Nucleus accumbens (tissue), 56 donors: Measurements from ENCODE around the gene RGS6.
A peak's percentile ranks its signal among the peaks of the same experiment; 100 is the strongest.

Source experiments
- DNase-seq, 56 donors: peaks; one replicate each; lab custom pipeline; 2025; lab: John Stamatoyannopoulos, UW

RGS6 gene

DNA sequence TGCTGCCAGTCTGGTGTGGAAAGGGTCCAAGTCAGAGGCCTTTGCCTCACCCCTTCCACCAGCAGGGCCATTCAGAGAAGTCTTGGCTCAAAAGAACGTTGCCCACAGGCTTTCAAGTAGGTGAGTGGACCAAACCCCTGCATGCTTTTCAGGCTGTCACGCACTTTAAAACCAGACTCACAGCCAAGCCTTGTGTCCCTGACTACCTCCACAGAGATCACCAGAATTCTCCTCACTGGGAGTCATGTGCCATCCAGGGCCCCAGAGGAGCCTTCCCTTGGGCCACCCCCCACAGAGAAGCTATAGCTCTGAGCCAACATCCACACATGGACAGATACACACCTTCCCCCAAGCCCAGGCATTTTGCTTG lies 678.6 kb downstream of the RGS6 start:
- no peak for DNase-seq

DNA sequence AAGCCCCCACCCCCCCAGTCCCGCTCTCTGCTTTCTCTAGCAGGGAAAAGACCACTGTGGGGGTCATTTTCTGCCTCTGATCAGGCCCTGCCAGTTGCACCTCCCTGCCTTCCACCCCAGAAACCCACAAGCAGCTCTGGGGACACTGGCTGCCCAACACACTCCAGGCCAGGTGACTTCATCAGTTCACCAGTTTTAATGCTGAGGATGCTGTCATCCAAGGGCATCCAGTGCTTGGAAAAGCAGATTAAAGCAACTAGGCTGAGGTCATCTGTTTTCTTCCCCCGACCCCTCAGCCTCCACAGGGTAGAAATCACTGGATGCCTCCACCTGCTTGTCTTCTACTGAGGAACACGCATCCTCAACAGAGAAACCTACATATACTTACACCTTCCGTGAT lies 679.3 kb downstream of the RGS6 start:
- no peak for DNase-seq

DNA sequence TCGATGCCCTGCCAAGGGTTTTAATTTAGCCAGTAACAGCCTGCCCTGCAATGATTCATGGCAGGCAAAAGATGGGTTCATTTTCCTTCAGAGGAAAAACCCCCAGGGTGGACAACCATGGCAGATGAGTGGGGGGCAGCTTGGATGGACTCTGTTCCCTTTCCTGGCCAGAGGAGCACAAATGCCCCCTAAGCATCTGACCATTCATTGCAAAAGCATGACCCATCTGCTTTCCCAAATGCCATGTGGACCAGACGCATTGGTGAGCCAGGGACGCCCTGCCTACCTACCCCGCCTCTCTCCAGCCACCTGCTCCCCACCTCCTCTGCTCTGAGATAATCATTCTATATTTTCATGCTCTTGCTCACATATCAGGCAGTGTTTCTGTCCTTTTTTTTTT lies 679.8 kb downstream of the RGS6 start:
- no peak for DNase-seq

DNA sequence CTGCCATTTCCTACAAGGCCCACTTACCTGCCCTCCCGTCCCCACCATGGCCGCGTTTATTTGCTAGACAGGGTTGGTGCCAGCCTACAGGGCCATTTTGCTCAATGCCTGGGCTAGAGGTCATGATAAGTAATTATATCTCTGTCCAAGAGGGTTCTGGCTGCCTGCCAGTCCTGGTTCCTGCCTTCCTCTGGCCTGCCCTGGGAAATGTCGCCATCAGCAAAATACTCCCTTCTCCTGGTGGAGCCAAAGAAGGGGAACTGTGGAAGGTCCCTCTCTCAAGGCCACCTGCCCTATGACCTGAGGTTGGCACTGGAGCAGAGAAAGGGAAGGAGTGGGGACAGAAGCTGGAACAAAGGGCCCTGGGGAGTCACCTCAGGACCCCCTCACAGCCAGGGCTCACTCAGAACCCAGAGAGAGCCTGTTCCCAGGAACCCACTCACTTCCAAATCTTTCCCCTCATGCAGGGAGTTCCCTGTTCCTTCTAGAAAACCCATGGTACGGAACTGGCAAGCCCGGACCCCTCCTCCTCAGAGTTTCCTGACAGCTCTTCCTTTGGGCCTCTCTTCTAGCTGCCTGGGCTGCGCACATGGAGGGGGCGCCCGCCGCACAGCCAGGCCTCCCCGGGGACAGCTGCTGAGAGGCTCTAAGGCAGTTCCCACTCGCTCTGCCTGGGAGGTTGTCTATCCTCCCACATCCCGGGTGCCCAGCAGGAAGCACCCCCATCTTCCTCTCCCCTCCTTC lies 681.2 kb downstream of the RGS6 start:
- peak in 1 of 56 donors; percentile 10 for DNase-seq

DNA sequence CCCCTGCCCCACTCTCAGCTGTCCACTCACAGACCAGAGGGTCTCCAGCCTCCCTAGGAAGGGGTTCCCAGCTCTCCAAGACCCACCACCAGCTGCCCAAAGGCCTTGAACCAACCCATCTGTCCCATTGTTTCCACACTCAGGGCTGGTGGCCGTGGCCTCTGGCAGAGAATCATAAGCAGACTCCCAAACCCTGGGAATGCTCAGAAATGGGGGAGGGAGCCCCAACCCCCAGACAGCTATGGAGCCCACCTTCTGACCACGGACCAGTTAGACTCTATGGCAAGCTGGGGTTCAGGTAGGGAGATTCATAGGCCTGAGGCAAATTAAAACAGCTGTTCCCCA lies 681.7 kb downstream of the RGS6 start:
- no peak for DNase-seq

DNA sequence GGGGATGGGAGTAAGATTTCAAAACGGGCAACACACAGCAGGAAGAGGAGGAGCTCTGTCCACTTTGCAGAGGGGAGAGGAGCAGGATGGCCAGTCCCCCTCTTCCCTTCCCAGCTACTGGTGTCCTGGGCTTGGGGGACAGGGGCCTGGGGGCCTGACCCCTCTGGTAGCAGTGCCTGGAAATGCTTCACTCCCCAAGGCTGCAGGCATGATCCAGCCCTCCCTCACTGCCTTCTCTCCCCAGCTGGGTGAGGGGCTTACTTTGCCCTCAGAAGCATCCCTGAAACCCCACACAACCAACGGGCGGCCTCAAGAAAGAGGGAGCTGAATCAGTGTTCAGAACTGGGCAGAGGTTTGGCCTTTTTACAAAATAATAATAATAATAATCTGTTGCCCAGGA lies 682.1 kb downstream of the RGS6 start:
- no peak for DNase-seq

DNA sequence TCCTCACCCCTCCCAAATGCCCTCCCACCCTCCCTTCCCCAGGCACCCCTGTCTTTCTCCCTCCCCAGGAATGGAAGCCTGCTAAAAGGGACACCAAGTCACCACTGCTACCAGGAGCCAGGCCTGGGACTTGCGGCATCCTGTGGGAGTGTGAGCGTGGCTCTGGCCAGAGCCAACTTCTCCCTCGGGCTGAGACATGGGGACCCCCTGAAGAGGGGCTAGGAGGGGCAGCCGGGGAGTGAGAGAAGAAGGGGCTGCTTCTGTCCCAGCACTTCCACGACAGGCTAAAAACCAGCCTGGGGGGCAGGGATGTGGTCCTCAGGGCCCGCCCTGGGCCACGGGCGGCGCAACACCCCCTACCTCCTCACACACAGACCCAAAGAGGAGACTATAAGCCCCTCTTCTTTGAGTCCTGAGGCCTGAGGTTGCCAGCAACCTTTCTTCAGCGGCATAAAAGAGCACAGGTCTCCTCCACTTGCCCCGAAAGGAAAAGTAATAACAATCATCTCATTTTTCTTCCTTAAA lies 682.7 kb downstream of the RGS6 start:
- no peak for DNase-seq

DNA sequence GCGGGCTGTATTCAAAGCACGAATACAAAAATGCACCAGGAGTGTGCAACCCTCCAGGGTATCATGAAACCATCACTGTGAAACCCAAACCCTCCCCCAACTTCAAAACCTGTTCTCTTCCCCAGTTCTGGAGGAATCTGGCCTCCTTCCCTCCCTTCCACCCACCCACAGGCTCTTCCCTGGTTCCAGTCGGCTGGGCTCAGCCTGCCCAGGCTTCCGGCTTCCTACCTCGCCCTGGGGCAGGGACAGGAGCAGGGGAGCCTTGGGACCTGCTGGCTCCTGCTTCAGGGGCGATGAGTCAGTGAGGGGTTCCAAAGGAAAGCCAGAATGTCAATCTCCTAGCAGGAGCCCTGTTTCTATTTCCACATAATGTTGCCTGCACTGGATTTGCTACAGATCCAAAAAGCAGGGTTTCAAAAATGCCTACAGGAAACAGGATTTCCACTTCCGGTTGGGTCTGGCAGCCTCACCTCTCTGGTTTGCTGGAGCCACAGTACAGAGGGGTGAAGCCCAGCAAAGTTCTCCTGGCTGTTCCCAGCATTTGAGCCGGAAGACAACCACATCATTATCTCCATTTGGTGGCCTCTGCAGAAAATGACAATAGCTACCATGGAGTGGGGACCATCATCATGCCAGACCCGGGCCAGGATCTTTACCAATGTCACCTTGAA lies 683.4 kb downstream of the RGS6 start:
- no peak for DNase-seq
